SK-N-SH treated with all-trans-retinoic acid at 6 μM for 48 hours (cell line): ENCODE results near the gene MDGA2.

ENCODE experiments used
- ARNTL ChIP-seq: fragments of 450-650 bp; formaldehyde crosslinking; IDR thresholded peaks from 2 replicates; pipeline ENCODE4 v1.5.0; 2020; ENCODE audit warnings: low read depth, mild to moderate bottlenecking, moderate library complexity, borderline replicate concordance
- CSDC2 ChIP-seq: fragments of 250-450 bp; sonication (Bioruptor Pico); IDR thresholded peaks from 2 replicates; pipeline ENCODE4 v1.5.0; 2020; ENCODE audit warnings: mild to moderate bottlenecking, moderate library complexity
- ZFP30 ChIP-seq: fragments of 450-650 bp; formaldehyde crosslinking; IDR thresholded peaks from 2 replicates; pipeline ENCODE4 v1.5.0; 2022; ENCODE audit warnings: mild to moderate bottlenecking, moderate library complexity

GRCh38 chr14:47422191-47422590 lies 253.2 kb downstream of the MDGA2 start:
- TF ChIP-seq ZFP30 (CRISPR knock-in tag): no peak
- TF ChIP-seq ARNTL (CRISPR knock-in tag): no peak
- no peak for TF ChIP-seq CSDC2 (CRISPR knock-in tag)
